Effector memory CD4-positive, alpha-beta T cell (primary cell): ENCODE data around the gene HMCN2.

Source experiments
- DNase-seq, 3 donors: peaks; one replicate each; pipeline ENCODE4 v3.0.0-alpha.2; 2020
- H3K27ac ChIP-seq: 2 replicates; pipeline ENCODE4 v1.7.0; 2013; ENCODE audit warnings: mild to moderate bottlenecking, low read length, moderate library complexity; ENCODE audit not compliant: insufficient read depth, poor library complexity, severe bottlenecking
- H3K27me3 ChIP-seq: replicated peaks from 2 replicates; pipeline ENCODE4 v1.7.0; 2013; ENCODE audit warnings: mild to moderate bottlenecking, low read length; ENCODE audit not compliant: insufficient read depth, control insufficient read depth, poor library complexity, severe bottlenecking
- H3K36me3 ChIP-seq: 2 replicates; pipeline ENCODE4 v1.7.0; 2013; ENCODE audit warnings: mild to moderate bottlenecking, low read length, moderate library complexity; ENCODE audit not compliant: control insufficient read depth, insufficient read depth
- H3K4me1 ChIP-seq: 2 replicates; pipeline ENCODE4 v1.7.0; 2013; ENCODE audit warnings: low read length, mild to moderate bottlenecking; ENCODE audit not compliant: control insufficient read depth, insufficient read depth, poor library complexity, severe bottlenecking
- H3K4me3 ChIP-seq: 2 replicates; pipeline ENCODE4 v1.7.0; 2013; ENCODE audit warnings: low read length, low read depth, mild to moderate bottlenecking; ENCODE audit not compliant: insufficient read depth, poor library complexity, severe bottlenecking
- H3K9me3 ChIP-seq: 2 replicates; pipeline ENCODE4 v1.7.0; 2013; ENCODE audit warnings: mild to moderate bottlenecking, low read length, moderate library complexity; ENCODE audit not compliant: control insufficient read depth
- total RNA-seq, 3 donors: gene quantifications; one replicate each; lab custom pipeline; 2026; lab: John Stamatoyannopoulos, UW

HMCN2 gene, protein sequence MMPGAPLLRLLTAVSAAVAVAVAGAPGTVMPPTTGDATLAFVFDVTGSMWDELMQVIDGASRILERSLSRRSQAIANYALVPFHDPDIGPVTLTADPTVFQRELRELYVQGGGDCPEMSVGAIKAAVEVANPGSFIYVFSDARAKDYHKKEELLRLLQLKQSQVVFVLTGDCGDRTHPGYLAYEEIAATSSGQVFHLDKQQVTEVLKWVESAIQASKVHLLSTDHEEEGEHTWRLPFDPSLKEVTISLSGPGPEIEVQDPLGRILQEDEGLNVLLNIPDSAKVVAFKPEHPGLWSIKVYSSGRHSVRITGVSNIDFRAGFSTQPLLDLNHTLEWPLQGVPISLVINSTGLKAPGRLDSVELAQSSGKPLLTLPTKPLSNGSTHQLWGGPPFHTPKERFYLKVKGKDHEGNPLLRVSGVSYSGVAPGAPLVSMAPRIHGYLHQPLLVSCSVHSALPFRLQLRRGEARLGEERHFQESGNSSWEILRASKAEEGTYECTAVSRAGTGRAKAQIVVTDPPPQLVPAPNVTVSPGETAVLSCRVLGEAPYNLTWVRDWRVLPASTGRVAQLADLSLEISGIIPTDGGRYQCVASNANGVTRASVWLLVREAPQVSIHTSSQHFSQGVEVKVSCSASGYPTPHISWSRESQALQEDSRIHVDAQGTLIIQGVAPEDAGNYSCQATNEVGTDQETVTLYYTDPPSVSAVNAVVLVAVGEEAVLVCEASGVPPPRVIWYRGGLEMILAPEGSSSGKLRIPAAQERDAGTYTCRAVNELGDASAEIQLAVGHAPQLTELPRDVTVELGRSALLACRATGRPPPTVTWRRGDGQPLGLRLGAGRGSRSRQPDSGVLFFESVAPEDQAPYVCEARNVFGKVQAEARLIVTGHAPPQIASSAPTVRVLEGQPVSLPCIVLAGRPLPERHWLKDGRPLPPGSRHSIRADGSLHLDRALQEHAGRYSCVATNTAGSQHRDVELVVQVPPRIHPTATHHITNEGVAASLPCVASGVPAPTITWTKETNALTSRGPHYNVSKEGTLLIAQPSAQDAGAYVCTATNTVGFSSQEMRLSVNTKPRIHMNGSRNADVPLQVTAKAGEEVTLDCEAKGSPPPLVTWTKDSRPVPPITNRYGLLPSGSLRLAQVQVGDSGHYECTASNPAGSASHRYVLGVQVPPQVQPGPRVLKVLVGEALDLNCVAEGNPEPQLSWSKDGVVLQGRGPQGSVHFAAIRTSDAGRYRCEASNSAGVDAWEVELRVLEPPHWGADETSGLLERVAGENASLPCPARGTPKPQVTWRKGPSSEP (N-terminal part only)
- total RNA-seq, result 0 to 0.09 (median 0) reads per million in 3 donors

GRCh38 chr9:130265431-130266235 is at the start of gene HMCN2:
Gene HMCN2 (plus strand): TSS chr9:130265760. CDS start chr9:130265879, 119 bp downstream.
- Histone ChIP-seq H3K9me3 (no peaks in the 10 kb centered on the region), H3K4me1 (peaks cover 8% of the 10 kb centered on the region), H3K4me3 (no peak within 1 kb of the TSS), H3K27ac (no peak within 1 kb of the TSS), H3K36me3 (no peaks in the 10 kb centered on the region), H3K27me3 (peaks cover 45% of the 10 kb centered on the region)
- DNase-seq, result no peak

DNA sequence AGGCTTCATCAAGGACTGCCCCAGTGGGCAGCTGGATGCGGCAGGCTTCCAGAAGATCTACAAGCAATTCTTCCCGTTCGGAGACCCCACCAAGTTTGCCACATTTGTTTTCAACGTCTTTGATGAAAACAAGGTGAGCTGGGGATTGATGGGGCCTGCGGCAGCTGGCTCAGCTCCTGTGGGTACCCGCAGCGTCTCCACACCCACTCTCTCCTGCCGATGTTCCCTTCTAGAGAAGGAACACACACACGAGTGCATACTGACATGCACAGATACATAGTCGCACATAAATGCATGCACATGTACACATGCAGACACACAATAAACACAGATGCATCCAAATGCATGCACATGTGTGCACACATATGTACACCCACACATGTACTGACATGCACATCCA is 47.7 kb upstream of the HMCN2 start:
- Histone ChIP-seq H3K9me3 (no peaks in the 10 kb centered on the region), H3K36me3 (no peaks in the 10 kb centered on the region), H3K4me1 (no peaks in the 10 kb centered on the region), H3K4me3 (no peak overlapping the region), H3K27ac (no peak overlapping the region), H3K27me3 (no peaks in the 10 kb centered on the region)
- no peak for DNase-seq

DNA sequence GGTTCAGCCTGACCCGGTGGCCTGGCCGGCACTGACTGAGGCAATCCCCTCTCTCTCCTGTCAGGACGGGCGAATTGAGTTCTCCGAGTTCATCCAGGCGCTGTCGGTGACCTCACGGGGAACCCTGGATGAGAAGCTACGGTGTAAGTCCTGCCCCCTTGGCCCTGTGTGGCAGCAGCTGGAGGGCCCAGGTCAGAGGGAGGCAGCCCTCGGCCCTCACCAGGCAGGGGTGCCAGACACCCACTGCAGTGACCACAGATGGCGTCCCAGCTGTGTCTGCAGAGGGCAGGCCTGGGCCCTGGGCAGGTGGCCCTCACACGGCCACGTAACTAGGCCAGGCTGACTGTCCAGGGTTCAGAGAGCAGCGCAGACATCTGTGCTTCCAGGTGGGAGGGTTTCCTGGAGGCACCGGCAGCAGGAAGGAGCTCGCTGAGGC is 45.9 kb upstream of the HMCN2 start:
- Histone ChIP-seq H3K4me3 (no peak overlapping the region), H3K9me3 (no peaks in the 10 kb centered on the region), H3K4me1 (no peaks in the 10 kb centered on the region), H3K36me3 (no peaks in the 10 kb centered on the region), H3K27me3 (no peaks in the 10 kb centered on the region), H3K27ac (no peak overlapping the region)
- no peak for DNase-seq

GRCh38 chr9:130220352-130220751 is 45.2 kb upstream of the HMCN2 start:
- Histone ChIP-seq H3K27me3 (no peaks in the 10 kb centered on the region), H3K27ac (no peak overlapping the region), H3K4me1 (no peaks in the 10 kb centered on the region), H3K9me3 (no peaks in the 10 kb centered on the region), H3K36me3 (no peaks in the 10 kb centered on the region), H3K4me3 (no peak overlapping the region)
- no peak for DNase-seq

DNA sequence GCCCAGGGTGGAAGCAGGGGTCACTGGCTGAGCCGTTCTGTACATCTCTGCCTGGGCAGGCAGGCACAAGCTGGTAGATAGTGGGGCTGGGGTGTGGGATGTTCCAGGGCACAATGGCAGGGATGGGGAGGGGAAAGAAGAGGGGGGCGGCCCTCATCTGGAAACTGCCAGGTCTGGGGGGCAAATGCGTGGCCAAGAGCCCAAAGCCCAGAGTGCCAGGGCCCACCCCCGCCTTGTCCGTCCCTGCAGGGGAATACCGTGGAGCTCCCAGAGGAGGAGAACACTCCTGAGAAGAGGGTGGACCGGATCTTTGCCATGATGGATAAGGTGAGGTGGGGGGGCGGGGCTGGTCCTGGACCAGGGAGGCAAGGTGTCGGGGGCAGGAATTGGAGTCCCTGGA is 42.7 kb upstream of the HMCN2 start:
- no peaks in the 10 kb centered on the region for H3K36me3 ChIP-seq
- H3K4me3 ChIP-seq, result no peak overlapping the region
- peaks cover 3% of the 10 kb centered on the region for H3K9me3 ChIP-seq

DNA sequence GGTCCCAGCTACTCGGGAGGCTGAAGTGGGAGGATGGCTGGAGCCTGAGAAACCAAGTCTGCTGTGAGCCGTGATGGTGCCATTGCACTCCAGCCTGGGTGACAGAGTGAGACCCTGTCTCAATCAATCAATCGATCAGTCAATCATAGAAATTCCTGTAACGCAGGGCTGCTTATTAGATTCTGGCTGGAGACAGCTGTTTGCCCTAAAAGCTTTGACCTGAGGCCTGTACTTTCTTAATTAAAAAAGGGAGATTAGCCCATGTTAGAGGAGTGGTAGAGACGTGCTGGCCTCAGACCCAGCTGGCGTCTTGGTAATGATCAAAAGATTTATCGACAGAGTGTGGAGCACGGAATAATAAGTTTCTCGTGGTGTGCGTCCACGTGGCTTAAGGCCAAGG is 40.5 kb upstream of the HMCN2 start:
- Histone ChIP-seq H3K27ac (no peak overlapping the region), H3K9me3 (peaks cover 5% of the 10 kb centered on the region), H3K4me1 (no peaks in the 10 kb centered on the region), H3K36me3 (no peaks in the 10 kb centered on the region), H3K27me3 (no peaks in the 10 kb centered on the region), H3K4me3 (no peak overlapping the region)
- DNase-seq, result no peak

More for the DNA sequence above, 42.7 kb upstream of the HMCN2 start:
- H3K4me1 ChIP-seq, result no peaks in the 10 kb centered on the region
- no peaks in the 10 kb centered on the region for H3K27me3 ChIP-seq
- H3K27ac ChIP-seq, result no peak overlapping the region
- DNase-seq, result no peak

- no peaks in the 10 kb centered on the region for H3K36me3 ChIP-seq
- DNase-seq, result no peak
- peaks cover 5% of the 10 kb centered on the region for H3K9me3 ChIP-seq
- no peak overlapping the region for H3K27ac ChIP-seq
- no peaks in the 10 kb centered on the region for H3K4me1 ChIP-seq
- H3K4me3 ChIP-seq, result no peak overlapping the region
- no peaks in the 10 kb centered on the region for H3K27me3 ChIP-seq
Observed at GRCh38 chr9:130225586-130225985, 40.0 kb upstream of the HMCN2 start.

GRCh38 chr9:130226112-130226511 is 39.4 kb upstream of the HMCN2 start:
- Histone ChIP-seq H3K36me3 (no peaks in the 10 kb centered on the region), H3K4me3 (no peak overlapping the region), H3K9me3 (peaks cover 5% of the 10 kb centered on the region), H3K27ac (no peak overlapping the region), H3K4me1 (no peaks in the 10 kb centered on the region), H3K27me3 (no peaks in the 10 kb centered on the region)
- DNase-seq, result no peak

DNA sequence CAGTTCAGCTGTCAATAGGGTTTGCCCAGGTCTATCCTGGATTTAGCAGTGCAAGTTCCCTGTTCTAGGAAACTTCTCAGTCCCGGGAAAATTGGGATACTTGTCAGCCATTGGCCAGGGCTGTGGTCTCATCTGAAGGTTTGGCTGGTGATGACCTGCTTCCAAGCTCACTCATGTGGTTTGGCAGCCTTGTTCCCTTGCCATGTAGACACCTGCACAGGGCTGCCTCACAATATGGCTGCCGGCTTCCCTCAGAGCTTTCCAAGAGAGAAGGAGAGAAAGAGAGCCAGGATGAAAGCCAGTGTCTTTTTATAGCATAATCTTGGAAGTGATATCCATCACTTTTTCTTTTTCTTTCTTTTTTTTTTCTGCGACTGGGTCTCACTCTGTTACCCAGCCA is 37.7 kb upstream of the HMCN2 start:
- Histone ChIP-seq H3K4me3 (no peak overlapping the region), H3K36me3 (no peaks in the 10 kb centered on the region), H3K27ac (no peak overlapping the region), H3K9me3 (peaks cover 5% of the 10 kb centered on the region), H3K4me1 (no peaks in the 10 kb centered on the region), H3K27me3 (no peaks in the 10 kb centered on the region)
- DNase-seq, result no peak
